IMR-90 (cell line): ENCODE results near the gene PIP5K1B. TPM values are rescaled to one million over a fixed set of nuclear protein-coding genes. Genes with fewer than 3 reads are reported as not detected.

Experiments used
- ATAC-seq: fragments of 200-7000 bp; cut with Tn5 transposase; 2 replicates; pipeline ENCODE4 v1.9.1; 2020; ENCODE audit warnings: low read depth, mild to moderate bottlenecking, moderate library complexity
- BruUV-seq: library from RNA; stranded (reverse); fragments of 400-500 nt; replicated peaks from 2 replicates; lab custom pipeline; 2021; lab: Mats Ljungman, UMichigan
- CTCF ChIA-PET: fragments of 300-600 bp; formaldehyde crosslinking; extraction: SDS; loops from one replicate; lab custom pipeline; 2021; ENCODE audit warnings: antibody characterized with exemption; lab: Yijun Ruan, JAX
- POLR2A ChIA-PET: fragments of 300-600 bp; sonication (Branson Sonifier 250); formaldehyde crosslinking; loops from one replicate; lab custom pipeline; 2022; ENCODE audit warnings: antibody characterized with exemption; ENCODE audit not compliant: unreplicated experiment; lab: Charles Lee
- DNase-seq: peaks from one replicate; pipeline ENCODE4 v3.0.0; 2013
- H2AFZ ChIP-seq: replicated peaks from 2 replicates; pipeline ENCODE3; 2013; ENCODE audit warnings: low read length, mild to moderate bottlenecking; ENCODE audit not compliant: poor library complexity
- H2AK5ac ChIP-seq: 2 replicates; pipeline ENCODE4 v1.6.1; 2013; ENCODE audit warnings: low read depth, low read length, inconsistent platforms
- H2AK9ac ChIP-seq: replicated peaks from 2 replicates; pipeline ENCODE3; 2013; ENCODE audit warnings: mild to moderate bottlenecking, low read depth, low read length, moderate library complexity; ENCODE audit not compliant: poor library complexity
- H2BK120ac ChIP-seq: 2 replicates; pipeline ENCODE4 v1.6.1; 2013; ENCODE audit warnings: low read depth, low read length, inconsistent platforms
- H2BK15ac ChIP-seq: 3 replicates; pipeline ENCODE4 v1.6.1; 2013; ENCODE audit warnings: low read depth, low read length, inconsistent platforms
- H2BK20ac ChIP-seq: 2 replicates; pipeline ENCODE4 v1.6.1; 2013; ENCODE audit warnings: low read depth, mild to moderate bottlenecking, inconsistent platforms, low read length, moderate library complexity
- H2BK5ac ChIP-seq: 2 replicates; pipeline ENCODE4 v1.6.1; 2013; ENCODE audit warnings: mild to moderate bottlenecking, low read depth, low read length, inconsistent platforms; ENCODE audit not compliant: poor library complexity, severe bottlenecking
- H3K14ac ChIP-seq: replicated peaks from 2 replicates; pipeline ENCODE4 v1.6.1; 2013; ENCODE audit warnings: low read depth, low read length, inconsistent platforms
- H3K18ac ChIP-seq: 2 replicates; pipeline ENCODE4 v1.6.1; 2013; ENCODE audit warnings: low read depth, low read length, control low read depth
- H3K23ac ChIP-seq: 2 replicates; pipeline ENCODE4 v1.6.1; 2013; ENCODE audit warnings: low read depth, low read length, inconsistent platforms
- H3K27ac ChIP-seq: 2 replicates; pipeline ENCODE4 v1.5.1; 2013; ENCODE audit warnings: mild to moderate bottlenecking, control low read depth, low read length; ENCODE audit not compliant: insufficient read depth
- H3K27me3 ChIP-seq: 2 replicates; pipeline ENCODE4 v1.6.1; 2013; ENCODE audit warnings: low read length; ENCODE audit not compliant: control insufficient read depth, insufficient read depth
- H3K36me3 ChIP-seq: 2 replicates; pipeline ENCODE4 v1.6.1; 2013; ENCODE audit warnings: low read length, mixed read lengths; ENCODE audit not compliant: control insufficient read depth, insufficient read depth
- H3K4ac ChIP-seq: 2 replicates; pipeline ENCODE4 v1.6.1; 2013; ENCODE audit warnings: low read depth, low read length, inconsistent platforms
- H3K4me1 ChIP-seq: 2 replicates; pipeline ENCODE4 v1.6.1; 2013; ENCODE audit warnings: low read length, mixed read lengths; ENCODE audit not compliant: control insufficient read depth, insufficient read depth
- H3K4me2 ChIP-seq: 2 replicates; pipeline ENCODE4 v1.6.1; 2013; ENCODE audit warnings: low read depth, mild to moderate bottlenecking, control low read depth, low read length, moderate library complexity
- H3K4me3 ChIP-seq: 2 replicates; pipeline ENCODE4 v1.5.1; 2013; ENCODE audit warnings: low read depth, mild to moderate bottlenecking, control low read depth, low read length, moderate library complexity; ENCODE audit not compliant: insufficient read depth
- H3K56ac ChIP-seq: 2 replicates; pipeline ENCODE4 v1.6.1; 2013; ENCODE audit warnings: low read length, inconsistent platforms; ENCODE audit not compliant: insufficient read depth; ENCODE audit errors: extremely low read depth
- H3K79me1 ChIP-seq, 2 experiments: 2 replicates each; pipeline ENCODE4 v1.6.1; 2013; ENCODE audit warnings: low read length in 2 of 2, inconsistent platforms in 1 of 2, low read depth in 1 of 2
- H3K9ac ChIP-seq: 2 replicates; pipeline ENCODE4 v1.6.1; 2013; ENCODE audit warnings: low read depth, low read length, control low read depth
- H3K9me1 ChIP-seq: 2 replicates; pipeline ENCODE4 v1.6.1; 2013; ENCODE audit warnings: low read length, inconsistent platforms; ENCODE audit not compliant: insufficient read depth
- H3K9me3 ChIP-seq: 2 replicates; pipeline ENCODE4 v1.6.1; 2013; ENCODE audit warnings: low read length; ENCODE audit not compliant: control insufficient read depth, insufficient read depth
- H4K20me1 ChIP-seq: 2 replicates; pipeline ENCODE4 v1.6.1; 2013; ENCODE audit warnings: low read length, inconsistent platforms; ENCODE audit not compliant: insufficient read depth
- H4K5ac ChIP-seq: 2 replicates; pipeline ENCODE4 v1.6.1; 2013; ENCODE audit warnings: mild to moderate bottlenecking, low read depth, low read length, control low read depth
- H4K8ac ChIP-seq, 2 experiments: 2 replicates each; pipeline ENCODE4 v1.6.1; 2013; ENCODE audit warnings: low read depth in 2 of 2, low read length in 2 of 2, control low read depth in 1 of 2, inconsistent platforms in 1 of 2
- H4K91ac ChIP-seq: 2 replicates; pipeline ENCODE4 v1.6.1; 2013; ENCODE audit warnings: low read depth, low read length, inconsistent platforms; ENCODE audit not compliant: insufficient read depth
- CEBPB ChIP-seq: IDR thresholded peaks from 2 replicates; pipeline ENCODE4 v1.6.1; 2012; ENCODE audit warnings: low read depth, low read length, improper control_type of control experiment
- MAFK ChIP-seq: IDR thresholded peaks from 2 replicates; pipeline ENCODE4 v1.6.1; 2012; ENCODE audit warnings: low read depth, low read length, improper control_type of control experiment
- POLR2A ChIP-seq: IDR thresholded peaks from 2 replicates; pipeline ENCODE4 v1.6.1; 2012; ENCODE audit warnings: mild to moderate bottlenecking, low read depth, low read length
- WGBS, 2 experiments: methylation state at CpG; one replicate each; pipeline versions ENCODE4 v1.1.5 to v1.1.7; 2013; ENCODE audit warnings: missing lambda C conversion rate in 2 of 2; ENCODE audit not compliant: insufficient read length in 1 of 2; ENCODE audit errors: extremely low coverage in 2 of 2; 5-methylcytosine and 5-hydroxymethylcytosine counted together
- dilution Hi-C: fragments of 300-500 bp; cut with HindIII; formaldehyde crosslinking; loops from one replicate; pipeline ENCODE4 v1.14.3; 2018; ENCODE audit warnings: low sequenced_read_pairs; ENCODE audit not compliant: unreplicated experiment
- in situ Hi-C: fragments of 300-500 bp; cut with MboI; formaldehyde crosslinking; loops from 3 replicates; pipeline ENCODE4 v1.14.3; 2019; ENCODE audit warnings: low sequenced_read_pairs, inconsistent platforms, mixed read lengths
- intact Hi-C: fragments of 100-400 bp; cut with micrococcal nuclease; formaldehyde crosslinking; loops from 2 replicates; pipeline ENCODE4 v1.10.0; 2022
- polyA plus RNA-seq, 3 experiments: library from polyadenylated mRNA; depleted of rRNA; stranded (reverse); fragments of >200 nt; gene quantifications; 2 replicates each; pipeline ENCODE4 v1.2.3, GENCODE V29; 2012; ENCODE audit warnings: low replicate concordance in 1 of 3
- total RNA-seq: library from RNA; depleted of rRNA; stranded (reverse); fragments of >200 nt; gene quantifications from 2 replicates; pipeline ENCODE4 v1.2.3, GENCODE V29; 2012

Gene PIP5K1B
- total and polyA plus RNA-seq, 2 of the 4 experiments (the other 2 are of a cell fraction) = not detected

- Histone ChIP-seq H2AK9ac (no peak overlapping the region), H3K27ac (no peak overlapping the region), H3K23ac (no peak overlapping the region), H3K4ac (no peak overlapping the region), H3K9me1 (no peaks in the 10 kb centered on the region), H3K9ac (no peak overlapping the region), H3K27me3 (no peaks in the 10 kb centered on the region; the same call in 1 of the 2 replicates), H4K5ac (no peak overlapping the region), H2AFZ (no peak overlapping the region), H2BK5ac (no peak overlapping the region), H2BK120ac (no peak overlapping the region), H4K8ac (no peak overlapping the region), H3K14ac (no peak overlapping the region), H4K91ac (no peak overlapping the region), H3K4me3 (no peak overlapping the region), H3K4me1 (no peaks in the 10 kb centered on the region), H3K56ac (no peak overlapping the region), H3K9me3 (no peaks in the 10 kb centered on the region), H2BK20ac (no peak overlapping the region), H4K20me1 (no peaks in the 10 kb centered on the region), H2BK15ac (no peak overlapping the region), H3K36me3 (no peaks in the 10 kb centered on the region), H3K79me1 (no peaks in the 10 kb centered on the region), H2AK5ac (no peak overlapping the region), H3K18ac (no peak overlapping the region), H3K4me2 (no peak overlapping the region)
- no peak for DNase-seq
- ChIA-PET CTCF (interaction anchor here (1.9 kb wide), 1 partner anchor 16 kb away, joined by 4 read pairs; no protein-coding TSS in a partner anchor), POLR2A (no interaction called here)
- dilution Hi-C loops = no loop called here
- no TSS peak for BruUV-seq
- in situ Hi-C loops = no loop called here
- intact Hi-C loops = loop anchor here (10.0 kb wide), 1 partner anchor 186 kb away; no protein-coding TSS in a partner anchor
- TF ChIP-seq POLR2A = no peak
- no peak for TF ChIP-seq CEBPB
- no peak for TF ChIP-seq MAFK
- ATAC-seq = no peak
- WGBS, 2 experiments = 17% methylated on average over 1 of the region's 4 CpGs; no CpG with 5 or more reads in 1 of the 2 experiments
Observed at GRCh38 chr9:68860419-68860818, 155.4 kb downstream of the PIP5K1B start.
